ENCODE data around the gene MTFP1. TPM values are rescaled to one million over a fixed set of nuclear protein-coding genes. Genes with fewer than 3 reads are reported as not detected.

MTFP1 gene
- total RNA-seq, result 10 to 100 TPM; 21.4 to 33.8 TPM
- long read RNA-seq, transcript MTFP1-201 (4 exons, 1,370 nt), result major isoform, 33 of 47 reads
- long read RNA-seq, transcript MTFP1-203 (4 exons, 912 nt), result minor isoform, 6 of 47 reads
- long read RNA-seq, partial matches to known transcripts, result 0 of 47 reads
- long read RNA-seq, other reads (novel, unspliced or antisense), result 3 of 47 reads

DNA sequence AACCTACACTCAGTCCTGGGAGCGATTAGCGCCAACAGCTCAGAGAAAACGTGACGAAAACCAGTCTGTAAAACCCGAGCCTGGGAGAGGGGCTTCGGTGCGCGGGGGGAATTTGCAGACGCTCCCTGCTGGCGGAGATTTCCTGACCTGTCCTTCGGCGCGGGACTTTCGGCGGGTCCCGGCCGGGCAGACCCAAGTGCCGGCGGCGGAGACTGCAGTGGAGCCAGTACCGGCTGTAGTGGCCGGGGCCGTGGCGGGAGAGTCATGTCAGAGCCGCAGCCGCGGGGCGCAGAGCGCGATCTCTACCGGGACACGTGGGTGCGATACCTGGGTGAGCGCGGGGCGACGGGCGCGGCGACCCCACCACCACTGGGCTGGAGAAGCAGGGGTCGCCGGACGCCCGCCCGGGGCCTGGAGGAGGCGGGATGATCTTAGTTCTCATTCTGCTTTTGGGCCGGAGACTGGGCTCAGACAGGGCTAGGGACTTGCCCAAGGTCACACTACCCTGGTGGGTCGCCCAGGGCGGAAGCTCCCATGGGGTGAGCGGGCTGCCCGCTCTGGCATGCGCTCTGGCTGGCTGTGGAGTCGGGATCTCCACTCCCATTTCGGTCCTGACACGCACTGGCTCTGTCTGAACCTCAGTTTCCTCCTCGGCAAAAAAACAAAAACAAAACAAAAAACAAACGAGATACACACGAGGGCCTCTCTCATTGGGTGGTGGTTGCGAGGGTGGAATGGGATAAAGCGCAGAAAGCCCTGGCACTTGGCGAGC lies at the start of gene MTFP1:
Gene MTFP1 (plus strand): TSS at position 153 of the 772 bp plus-strand sequence. CDS start 112 bp downstream, at position 265.
- ATAC-seq, result peak in 1 of 2 donors; percentile 2

GRCh38 chr22:30380011-30380410 lies 45.6 kb upstream of the MTFP1 start:
- no peak for DNase-seq
- intact Hi-C loops (cut with DNase I), result loop anchor here in 1 of 2 donors (10.0 kb wide), 1 partner anchor 275 kb away; no protein-coding TSS in a partner anchor
- ATAC-seq, result no peak

More for the DNA sequence above, at the start of gene MTFP1:
- intact Hi-C loops (cut with DNase I), result loop anchor here in 1 of 2 donors (5.0 kb wide), 1 partner anchor 34 kb away; no protein-coding TSS in a partner anchor
- DNase-seq, result peak; percentile 68

DNA sequence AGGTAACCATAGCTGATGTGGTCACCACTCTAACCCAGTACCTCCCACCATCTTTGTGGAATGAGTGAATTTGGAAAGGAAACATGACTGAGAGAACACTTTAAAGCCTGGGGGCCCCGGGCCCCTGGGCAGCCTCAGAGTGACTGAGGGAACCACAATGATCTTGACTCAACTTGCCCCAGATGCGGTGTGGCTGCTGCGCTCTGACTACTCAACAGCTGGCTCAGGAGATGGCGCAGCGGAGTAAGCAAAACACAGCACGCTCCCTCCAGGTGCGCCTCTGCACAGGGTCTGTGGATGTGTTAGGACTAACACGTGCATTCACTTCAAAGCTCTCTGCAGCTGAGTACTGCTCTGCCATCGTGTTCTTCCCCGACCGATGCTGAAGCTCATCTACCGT lies 44.3 kb upstream of the MTFP1 start:
- DNase-seq, result no peak
- ATAC-seq, result no peak
- intact Hi-C loops (cut with DNase I), result loop anchor here in 1 of 2 donors (10.0 kb wide), 1 partner anchor 276 kb away; no protein-coding TSS in a partner anchor

DNA sequence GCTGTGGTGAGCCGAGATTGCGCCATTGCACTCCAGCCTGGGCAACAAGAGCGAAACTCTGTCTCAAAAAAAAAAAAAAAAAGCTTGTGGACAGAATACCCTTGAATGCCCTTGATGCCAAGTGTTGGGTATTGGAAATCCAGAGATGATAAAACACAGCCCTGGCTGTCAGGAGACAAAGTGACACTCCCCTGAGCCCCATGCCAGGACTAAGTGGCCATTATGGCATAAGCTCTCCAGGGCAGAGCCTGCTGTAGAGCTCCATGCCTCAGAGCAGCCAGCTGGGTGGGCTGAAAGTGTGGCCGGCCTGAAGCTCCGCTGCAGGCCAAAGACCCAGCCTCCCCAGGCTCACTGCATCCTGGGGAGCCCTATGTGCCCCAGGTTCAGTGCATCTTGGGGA lies 43.2 kb upstream of the MTFP1 start:
- DNase-seq, result no peak
- intact Hi-C loops (cut with DNase I), result loop anchor here in 1 of 2 donors (10.0 kb wide), 1 partner anchor 278 kb away; no protein-coding TSS in a partner anchor
- peak; percentile 25 to 45 for ATAC-seq

DNA sequence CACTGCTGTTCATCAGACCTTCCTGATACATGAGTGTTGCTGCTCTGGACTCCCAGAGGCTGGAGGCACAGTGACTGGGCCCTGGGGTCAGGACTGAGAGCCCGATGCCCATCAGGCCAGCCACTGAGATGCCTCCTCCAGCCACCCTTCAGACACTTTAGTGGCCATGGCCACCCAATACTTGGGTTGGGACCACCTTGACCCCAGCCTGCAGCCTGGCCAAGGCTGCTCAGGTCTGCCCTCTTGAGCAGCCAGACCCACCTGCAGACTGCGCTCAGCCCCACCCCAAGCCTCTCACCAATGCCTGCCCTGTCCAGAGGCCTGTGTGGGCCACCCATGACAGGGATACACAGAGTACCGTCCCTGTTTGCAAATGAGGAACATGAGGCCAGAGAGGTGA lies 42.5 kb upstream of the MTFP1 start:
- ATAC-seq (no peak), DNase-seq (no peak)
- intact Hi-C loops (cut with DNase I), result loop anchor here in 1 of 2 donors (10.0 kb wide), 1 partner anchor 278 kb away; no protein-coding TSS in a partner anchor

GRCh38 chr22:30385942-30386341 lies 39.6 kb upstream of the MTFP1 start:
- intact Hi-C loops (cut with DNase I), result loop anchor here (5.0 to 10.0 kb wide), 4 partner anchors 99 to 281 kb away; partner anchors contain the start of gene CASTOR1 (in 1 of the 2)
- no peak for ATAC-seq
- DNase-seq, result no peak

DNA sequence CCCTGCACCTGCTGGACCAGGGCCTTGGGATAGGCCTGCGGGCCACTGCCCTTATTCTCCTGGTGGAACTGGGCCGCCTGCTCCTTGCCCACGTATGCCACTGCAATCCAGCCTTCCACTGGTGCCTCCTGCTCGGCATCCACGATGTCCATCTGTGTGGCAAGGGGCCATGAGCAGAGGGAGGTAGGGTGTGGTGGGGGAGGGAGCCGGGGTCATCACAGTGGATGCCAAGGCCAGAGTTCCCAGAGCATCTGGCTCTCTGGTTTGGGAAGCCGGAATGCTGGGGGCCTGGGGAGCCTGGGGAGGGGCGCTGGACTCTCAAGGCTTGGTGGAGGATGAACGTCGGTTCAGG lies 39.0 kb upstream of the MTFP1 start:
- intact Hi-C loops (cut with DNase I), result loop anchor here (5.0 to 10.0 kb wide), 4 partner anchors 99 to 282 kb away; partner anchors contain the start of gene CASTOR1 (in 1 of the 2)
- no peak for DNase-seq
- peak in 1 of 2 donors; percentile 1 for ATAC-seq

GRCh38 chr22:30386960-30387827 lies 38.4 kb upstream of the MTFP1 start, which contains the start of gene RNF215:
TSS of gene RNF215 (minus strand) at chr22:30387411. CDS start at chr22:30387313, 98 bp downstream.
- DNase-seq (peak; percentile 84), ATAC-seq (peak; percentile 92 to 96)
- intact Hi-C loops (cut with DNase I), result loop anchor here (1.0 to 10.0 kb wide), 5 partner anchors 100 to 282 kb away; partner anchors contain the start of gene CASTOR1 (in 1 of the 2)

GRCh38 chr22:30390974-30391691 lies 34.4 kb upstream of the MTFP1 start:
- intact Hi-C loops (cut with DNase I), result loop anchor here (5.0 to 10.0 kb wide), 3 partner anchors 36 to 96 kb away; partner anchors contain the start of gene MTFP1 (in 1 of the 2)
- peak; percentile 58 for DNase-seq
- ATAC-seq, result peak in 1 of 2 donors; percentile 25

DNA sequence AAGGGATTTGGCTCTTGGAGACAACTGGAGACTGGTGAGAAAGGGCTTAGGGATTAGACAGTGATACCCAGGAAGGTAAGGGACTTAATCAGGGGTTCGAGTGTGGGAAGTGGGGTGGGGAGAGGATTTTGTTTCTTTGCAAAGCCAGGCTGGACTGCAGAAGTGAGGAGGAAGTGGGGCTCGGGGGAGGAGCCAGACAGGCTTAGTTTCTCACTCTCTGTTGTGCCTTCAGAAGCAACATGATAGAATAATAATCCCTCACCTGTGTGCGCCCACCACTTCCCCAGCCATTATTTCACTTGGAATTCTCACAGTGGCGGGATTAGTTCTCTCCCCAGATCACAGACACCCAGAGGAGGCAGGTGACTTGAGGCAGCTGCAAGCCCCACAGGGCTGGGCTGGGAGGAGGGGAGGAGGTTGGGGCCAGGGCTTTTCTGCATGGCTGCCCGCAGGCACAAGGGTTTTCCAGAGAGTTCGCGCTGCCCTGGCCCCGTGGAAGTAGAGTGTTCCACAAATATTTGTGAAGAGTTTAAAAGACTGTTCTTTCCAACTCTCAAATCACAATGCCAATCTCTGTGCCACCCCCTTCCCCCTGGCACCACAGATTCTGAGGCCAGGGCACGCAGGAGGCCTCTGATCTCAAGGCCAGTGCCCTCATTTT lies 32.8 kb upstream of the MTFP1 start:
- no peak for ATAC-seq
- intact Hi-C loops (cut with DNase I), result loop anchor here (5.0 to 10.0 kb wide), 3 partner anchors 35 to 95 kb away; partner anchors contain the start of gene MTFP1 (in 1 of the 2)
- no peak for DNase-seq

GRCh38 chr22:30393322-30393680 lies 32.3 kb upstream of the MTFP1 start:
- DNase-seq (no peak), ATAC-seq (no peak)
- intact Hi-C loops (cut with DNase I), result loop anchor here (5.0 to 10.0 kb wide), 3 partner anchors 34 to 94 kb away; partner anchors contain the start of gene MTFP1 (in 1 of the 2)

- intact Hi-C loops (cut with DNase I), result loop anchor here (5.0 to 10.0 kb wide), 3 partner anchors 33 to 93 kb away; partner anchors contain the start of gene MTFP1 (in 1 of the 2)
- ATAC-seq, result no peak
These were observed 31.7 kb upstream of the MTFP1 start for GRCh38 chr22:30393885-30394284.

GRCh38 chr22:30396871-30397655 lies 28.5 kb upstream of the MTFP1 start, which contains the start of gene SEC14L2:
TSS of gene SEC14L2 (plus strand) at chr22:30397018. CDS start at chr22:30397117, 99 bp downstream.
- intact Hi-C loops (cut with DNase I), result loop anchor here in 1 of 2 donors (10.0 kb wide), 1 partner anchor 88 kb away; no protein-coding TSS in a partner anchor
- DNase-seq, result peak; percentile 79
- ATAC-seq, result peak; percentile 80 to 86

More at GRCh38 chr22:30393885-30394284, 31.7 kb upstream of the MTFP1 start:
- DNase-seq, result no peak

DNA sequence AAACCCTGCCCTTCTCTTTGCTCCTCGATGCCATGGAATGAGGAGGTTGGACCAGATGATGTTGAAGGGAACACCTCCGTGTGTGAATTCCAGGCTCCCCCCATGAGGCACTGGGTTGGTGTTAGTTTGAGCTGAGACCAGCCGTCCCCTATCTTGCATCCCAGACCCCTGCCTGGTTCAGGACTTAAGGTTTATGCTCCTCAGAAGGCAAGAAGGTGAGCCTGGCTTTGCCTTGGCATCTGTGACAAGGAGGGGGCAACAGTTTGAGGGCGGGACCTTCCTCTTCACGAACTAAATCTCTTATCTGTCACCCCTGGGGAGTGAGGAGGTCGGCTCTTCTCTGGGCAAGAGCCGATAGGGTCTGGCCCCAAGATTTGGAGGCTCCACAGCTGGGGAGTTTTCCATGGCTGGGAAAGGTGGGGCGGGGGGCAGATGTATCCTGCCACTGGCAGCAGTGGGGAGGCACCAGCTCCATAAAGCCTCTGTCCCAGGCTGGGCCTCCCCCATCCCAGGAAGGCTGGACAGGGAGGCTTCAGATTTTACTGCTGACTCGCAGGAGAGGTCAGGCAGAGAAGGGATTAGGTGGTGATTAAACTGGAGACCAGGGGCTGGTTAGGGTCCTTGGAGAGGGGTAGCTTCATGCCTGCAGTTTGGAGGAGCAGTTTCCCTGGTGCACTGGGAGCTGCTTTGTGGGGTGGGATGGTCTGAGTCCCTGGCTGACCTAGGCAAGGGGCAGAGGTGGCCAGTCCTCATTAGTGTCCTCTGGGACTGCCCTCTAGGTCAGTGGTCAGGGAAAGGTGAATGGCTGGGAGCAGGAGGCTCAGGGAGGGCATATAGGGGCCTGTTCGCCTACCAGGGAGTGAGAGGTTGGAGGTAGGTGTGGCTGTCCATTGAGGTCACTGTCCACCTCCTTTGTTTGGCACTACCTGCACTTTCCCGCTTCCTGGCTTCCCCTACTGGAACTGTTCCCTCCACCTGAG lies 27.6 kb upstream of the MTFP1 start:
- ATAC-seq, result peak; percentile 5 to 6
- intact Hi-C loops (cut with DNase I), result loop anchor here in 1 of 2 donors (10.0 kb wide), 1 partner anchor 87 kb away; no protein-coding TSS in a partner anchor
- no peak for DNase-seq
